NT2/D1 (cell line): Measurements from ENCODE around the gene BFSP2.

Experiments
- DNase-seq: peaks from one replicate; pipeline ENCODE4 v3.0.0-alpha.2; 2011; ENCODE audit warnings: low read depth, low spot score
- H3K27me3 ChIP-seq: 2 replicates; pipeline ENCODE4 v1.6.0; 2011; ENCODE audit warnings: mild to moderate bottlenecking; ENCODE audit not compliant: insufficient read length, insufficient read depth
- H3K36me3 ChIP-seq: 2 replicates; pipeline ENCODE4 v1.6.1; 2011; ENCODE audit warnings: mild to moderate bottlenecking, low read length, mixed read lengths; ENCODE audit not compliant: insufficient read depth, insufficient read length
- H3K4me1 ChIP-seq: 2 replicates; pipeline ENCODE4 v1.5.1; 2011; ENCODE audit not compliant: insufficient read depth, insufficient read length
- H3K4me3 ChIP-seq: 2 replicates; pipeline ENCODE4 v1.5.1; 2011; ENCODE audit warnings: low read depth; ENCODE audit not compliant: insufficient read length
- H3K9ac ChIP-seq: 2 replicates; pipeline ENCODE4 v1.6.0; 2011; ENCODE audit warnings: low read depth; ENCODE audit not compliant: insufficient read length
- H3K9me3 ChIP-seq: 2 replicates; pipeline ENCODE4 v1.5.1; 2011; ENCODE audit warnings: mild to moderate bottlenecking, low read length; ENCODE audit not compliant: insufficient read depth
- SUZ12 ChIP-seq: IDR thresholded peaks from 2 replicates; pipeline ENCODE4 v1.6.1; 2011; ENCODE audit not compliant: insufficient read length, insufficient read depth; ENCODE audit errors: extremely low read depth
- YY1 ChIP-seq: IDR thresholded peaks from 2 replicates; pipeline ENCODE4 v1.6.1; 2011; ENCODE audit not compliant: insufficient read length, insufficient read depth
- ZNF274 ChIP-seq: IDR thresholded peaks from 2 replicates; pipeline ENCODE4 v1.6.1; 2011; ENCODE audit warnings: mild to moderate bottlenecking, low read depth, low read length

Gene BFSP2

GRCh38 chr3:133400006-133400515, at the start of gene BFSP2:
Gene BFSP2, plus strand, starts transcription at chr3:133400056. Its CDS starts 28 bp downstream, at chr3:133400084.
- Histone ChIP-seq H3K9ac (no peak within 1 kb of the TSS), H3K4me3 (no peak within 1 kb of the TSS), H3K27me3 (no peaks in the 10 kb centered on the region), H3K4me1 (peaks cover 4% of the 10 kb centered on the region), H3K36me3 (no peaks in the 10 kb centered on the region), H3K9me3 (no peaks in the 10 kb centered on the region)
- no peak for DNase-seq
- TF ChIP-seq ZNF274 = no peak

GRCh38 chr3:133354721-133355120, 45.1 kb upstream of the BFSP2 start:
- H3K4me3 ChIP-seq = no peak overlapping the region

GRCh38 chr3:133360476-133360875, 39.4 kb upstream of the BFSP2 start:
- Histone ChIP-seq H3K27me3 (no peaks in the 10 kb centered on the region), H3K4me3 (no peak overlapping the region)
- DNase-seq = no peak

More at GRCh38 chr3:133354721-133355120, 45.1 kb upstream of the BFSP2 start:
- Histone ChIP-seq H3K9me3 (no peaks in the 10 kb centered on the region), H3K36me3 (no peaks in the 10 kb centered on the region), H3K27me3 (no peaks in the 10 kb centered on the region), H3K9ac (no peak overlapping the region), H3K4me1 (no peaks in the 10 kb centered on the region)
- DNase-seq = no peak
- TF ChIP-seq YY1 (no peak), ZNF274 (no peak), SUZ12 (no peak)

GRCh38 chr3:133361011-133361410, 38.8 kb upstream of the BFSP2 start:
- Histone ChIP-seq H3K36me3 (no peaks in the 10 kb centered on the region), H3K4me3 (no peak overlapping the region), H3K9ac (no peak overlapping the region), H3K9me3 (no peaks in the 10 kb centered on the region), H3K27me3 (no peaks in the 10 kb centered on the region), H3K4me1 (no peaks in the 10 kb centered on the region)
- DNase-seq = no peak
- no peak for TF ChIP-seq YY1
- no peak for TF ChIP-seq ZNF274
- TF ChIP-seq SUZ12 = no peak

More at GRCh38 chr3:133360476-133360875, 39.4 kb upstream of the BFSP2 start:
- Histone ChIP-seq H3K9ac (no peak overlapping the region), H3K9me3 (no peaks in the 10 kb centered on the region), H3K4me1 (no peaks in the 10 kb centered on the region), H3K36me3 (no peaks in the 10 kb centered on the region)
- no peak for TF ChIP-seq SUZ12
- TF ChIP-seq YY1 = no peak
- TF ChIP-seq ZNF274 = no peak

- H3K4me1 ChIP-seq = no peaks in the 10 kb centered on the region
- TF ChIP-seq YY1 (no peak), ZNF274 (no peak), SUZ12 (no peak)
- DNase-seq = no peak
- H3K27me3 ChIP-seq = no peaks in the 10 kb centered on the region
- H3K9me3 ChIP-seq = no peaks in the 10 kb centered on the region
- no peak overlapping the region for H3K4me3 ChIP-seq
- no peaks in the 10 kb centered on the region for H3K36me3 ChIP-seq
- no peak overlapping the region for H3K9ac ChIP-seq
These were observed 38.4 kb upstream of the BFSP2 start for GRCh38 chr3:133361435-133361834.

- H3K27me3 ChIP-seq = no peaks in the 10 kb centered on the region
- no peak for DNase-seq
- no peaks in the 10 kb centered on the region for H3K36me3 ChIP-seq
- no peak overlapping the region for H3K9ac ChIP-seq
- H3K4me1 ChIP-seq = no peaks in the 10 kb centered on the region
- TF ChIP-seq YY1 = no peak
- no peak for TF ChIP-seq SUZ12
- TF ChIP-seq ZNF274 = no peak
- H3K4me3 ChIP-seq = no peak overlapping the region
- no peaks in the 10 kb centered on the region for H3K9me3 ChIP-seq
These were observed 37.3 kb upstream of the BFSP2 start for GRCh38 chr3:133362539-133362938.

GRCh38 chr3:133364704-133365103, 35.2 kb upstream of the BFSP2 start:
- no peaks in the 10 kb centered on the region for H3K27me3 ChIP-seq

More at GRCh38 chr3:133364704-133365103, 35.2 kb upstream of the BFSP2 start:
- Histone ChIP-seq H3K9ac (no peak overlapping the region), H3K9me3 (no peaks in the 10 kb centered on the region), H3K4me1 (no peaks in the 10 kb centered on the region), H3K36me3 (no peaks in the 10 kb centered on the region), H3K4me3 (no peak overlapping the region)
- DNase-seq = no peak
- TF ChIP-seq YY1 (no peak), SUZ12 (no peak), ZNF274 (no peak)
